Activated CD8-positive, alpha-beta memory T cell treated with anti-CD3 and anti-CD28 coated beads, Interleukin-2, amount 10 ng/mL, durations not matched to agents 7 days and 5 days (primary cell): ENCODE measurements around the gene LYPLAL1. TPM values are rescaled to one million over a fixed set of nuclear protein-coding genes. Genes with fewer than 3 reads are reported as not detected.
A peak's percentile ranks its signal among the peaks of the same experiment; 100 is the strongest.

Experiments used
- ATAC-seq: fragments of 150-1000 bp; cut with Tn5 transposase; one replicate; pipeline ENCODE4 v1.10.0; 2021; ENCODE audit warnings: moderate library complexity
- CTCF ChIA-PET: fragments of 350-600 bp; sonication (Branson Sonifier 250); formaldehyde crosslinking; loops from one replicate; lab custom pipeline; 2021; ENCODE audit warnings: antibody characterized with exemption; lab: Charles Lee
- DNase-seq: peaks from one replicate; pipeline ENCODE4 v3.0.0-alpha.2; 2020
- H3K27ac Mint-ChIP-seq: one replicate; pipeline ENCODE4 v1.8.0; 2021; ENCODE audit warnings: mild to moderate bottlenecking, mixed read lengths
- H3K27me3 Mint-ChIP-seq: one replicate; pipeline ENCODE4 v1.8.0; 2021; ENCODE audit warnings: mixed read lengths
- H3K36me3 Mint-ChIP-seq: one replicate; pipeline ENCODE4 v1.8.0; 2021; ENCODE audit warnings: mild to moderate bottlenecking, mixed read lengths
- H3K4me1 Mint-ChIP-seq: one replicate; pipeline ENCODE4 v1.8.0; 2021; ENCODE audit warnings: mixed read lengths
- H3K4me3 Mint-ChIP-seq: one replicate; pipeline ENCODE4 v1.8.0; 2021; ENCODE audit warnings: mild to moderate bottlenecking, moderate library complexity, mixed read lengths
- H3K9me3 Mint-ChIP-seq: one replicate; pipeline ENCODE4 v1.8.0; 2022; ENCODE audit warnings: low read depth, mixed read lengths
- total RNA-seq, 2 experiments: library from RNA; stranded (reverse); gene quantifications; one replicate each; pipeline ENCODE4 v1.2.3, GENCODE V29; 2021

The LYPLAL1 gene
- total RNA-seq, 2 experiments from 2014 or later: 16.7 to 17.7 TPM

- Mint-ChIP-seq H3K9me3 (no peaks in the 10 kb centered on the region), H3K27ac (no peak overlapping the region), H3K4me3 (no peak overlapping the region), H3K36me3 (no peaks in the 10 kb centered on the region), H3K27me3 (peaks cover 3% of the 10 kb centered on the region), H3K4me1 (no peaks in the 10 kb centered on the region)
- ATAC-seq (no peak), DNase-seq (no peak)
- CTCF ChIA-PET: no interaction called here
Observed at GRCh38 chr1:219149953-219150352, 23.7 kb upstream of the LYPLAL1 start.

- Mint-ChIP-seq H3K4me3 (no peak overlapping the region), H3K27me3 (peaks cover 3% of the 10 kb centered on the region), H3K36me3 (no peaks in the 10 kb centered on the region), H3K27ac (no peak overlapping the region), H3K9me3 (no peaks in the 10 kb centered on the region), H3K4me1 (no peaks in the 10 kb centered on the region)
- ATAC-seq (no peak), DNase-seq (no peak)
- CTCF ChIA-PET: no interaction called here
Observed at GRCh38 chr1:219150913-219151312, 22.8 kb upstream of the LYPLAL1 start.

DNA sequence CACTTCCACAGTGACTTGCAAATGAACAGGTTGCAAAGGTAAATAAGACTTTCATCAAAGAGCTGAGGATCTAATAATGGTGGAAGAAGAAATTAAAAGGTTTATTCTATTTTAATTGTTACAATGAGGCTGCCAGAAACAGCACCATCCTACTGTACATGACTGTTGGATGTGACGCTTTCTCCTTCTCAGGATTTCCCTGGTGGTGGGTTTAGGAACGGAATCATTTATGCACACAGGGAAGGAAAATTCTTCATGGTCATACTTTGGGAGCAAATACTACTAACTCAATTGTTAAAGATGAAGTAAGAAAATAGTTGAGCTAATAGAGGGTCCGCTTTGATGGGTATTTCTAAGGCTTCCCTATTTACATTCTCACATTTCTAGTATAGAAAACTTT is 22.2 kb upstream of the LYPLAL1 start:
- DNase-seq: no peak
- no peaks in the 10 kb centered on the region for H3K36me3 Mint-ChIP-seq
- peaks cover 3% of the 10 kb centered on the region for H3K27me3 Mint-ChIP-seq
- CTCF ChIA-PET: no interaction called here
- H3K4me3 Mint-ChIP-seq: no peak overlapping the region
- no peak for ATAC-seq
- H3K27ac Mint-ChIP-seq: no peak overlapping the region
- no peaks in the 10 kb centered on the region for H3K4me1 Mint-ChIP-seq
- H3K9me3 Mint-ChIP-seq: no peaks in the 10 kb centered on the region

GRCh38 chr1:219152751-219153150 is 20.9 kb upstream of the LYPLAL1 start:
- CTCF ChIA-PET: no interaction called here
- ATAC-seq (no peak), DNase-seq (no peak)
- Mint-ChIP-seq H3K4me3 (no peak overlapping the region), H3K27me3 (peaks cover 3% of the 10 kb centered on the region), H3K9me3 (no peaks in the 10 kb centered on the region), H3K36me3 (no peaks in the 10 kb centered on the region), H3K27ac (no peak overlapping the region), H3K4me1 (no peaks in the 10 kb centered on the region)

DNA sequence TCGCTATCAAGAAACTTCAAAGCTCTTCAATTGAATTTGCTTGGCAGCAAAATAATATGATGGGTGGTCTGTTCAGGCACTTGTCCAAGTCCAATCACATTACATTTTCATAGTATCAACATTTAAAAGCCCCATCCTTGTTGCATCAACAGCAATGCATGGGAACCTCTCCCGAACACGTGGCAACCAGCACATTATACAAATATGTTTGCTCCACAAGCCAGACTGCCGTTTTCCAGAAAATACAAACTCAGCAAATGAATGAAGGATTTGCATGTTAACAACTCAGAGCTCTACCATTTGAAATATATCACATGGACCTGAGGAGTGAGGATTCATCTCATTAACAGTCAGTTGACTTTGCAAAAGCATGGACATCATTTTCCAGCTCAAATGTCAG is 20.0 kb upstream of the LYPLAL1 start:
- Mint-ChIP-seq H3K27me3 (peaks cover 3% of the 10 kb centered on the region), H3K9me3 (no peaks in the 10 kb centered on the region), H3K36me3 (no peaks in the 10 kb centered on the region), H3K27ac (no peak overlapping the region), H3K4me3 (no peak overlapping the region), H3K4me1 (no peaks in the 10 kb centered on the region)
- ATAC-seq (no peak), DNase-seq (no peak)
- CTCF ChIA-PET: no interaction called here

DNA sequence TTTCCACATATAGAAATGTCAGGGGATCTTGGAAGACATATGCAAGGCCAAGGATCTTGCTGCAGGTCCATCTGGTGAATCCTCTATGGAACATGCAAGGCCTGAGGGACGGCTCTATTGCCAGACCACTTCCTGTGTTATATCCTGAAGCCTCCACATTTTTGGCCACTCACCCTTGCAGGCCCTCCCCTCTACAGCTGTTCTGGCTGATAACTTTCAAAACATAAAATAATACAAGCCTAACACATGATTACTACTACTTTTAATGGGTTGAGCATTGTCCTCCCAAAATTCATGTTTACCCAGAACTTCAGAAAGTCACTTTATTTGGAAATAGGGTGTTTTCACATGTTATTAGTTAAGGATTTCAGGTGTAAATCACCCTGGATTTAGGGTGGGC is 18.5 kb upstream of the LYPLAL1 start:
- ATAC-seq: no peak
- CTCF ChIA-PET: no interaction called here

DNA sequence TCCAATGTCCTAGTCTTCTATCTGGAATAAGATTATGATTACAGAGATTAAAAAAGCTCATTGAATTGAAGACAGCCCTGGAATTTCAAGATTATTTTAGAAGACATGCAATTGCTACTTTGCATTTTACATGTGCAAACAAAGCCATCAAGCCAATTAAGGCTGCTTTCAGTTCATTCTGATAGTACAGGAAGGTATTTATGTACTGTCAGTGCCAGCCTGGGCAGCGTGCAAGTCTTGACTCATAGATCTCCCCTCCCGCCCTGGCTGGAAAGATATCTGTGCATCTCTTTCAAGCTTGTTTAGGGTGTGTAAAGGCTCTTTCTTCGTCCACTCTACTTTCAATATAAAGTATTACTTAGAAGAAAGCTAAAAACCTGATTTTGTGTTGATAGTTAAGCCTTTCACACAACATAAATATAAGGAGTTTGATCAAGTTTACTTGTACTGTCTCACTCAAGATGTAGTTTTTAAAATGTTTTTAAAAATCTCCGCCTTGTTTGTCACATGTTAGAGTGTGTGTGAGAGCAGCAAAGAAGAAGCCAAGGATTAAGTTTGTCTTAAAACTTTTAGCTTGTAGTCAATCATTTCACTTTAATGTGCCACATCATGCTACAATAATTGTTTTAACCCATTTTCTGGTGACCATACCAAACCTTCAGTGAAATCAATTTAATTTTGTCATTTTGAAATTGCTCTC is 13.6 kb upstream of the LYPLAL1 start:
- Mint-ChIP-seq H3K27ac (no peak overlapping the region), H3K4me1 (no peaks in the 10 kb centered on the region), H3K27me3 (peaks cover 14% of the 10 kb centered on the region), H3K4me3 (no peak overlapping the region), H3K36me3 (no peaks in the 10 kb centered on the region), H3K9me3 (no peaks in the 10 kb centered on the region)
- no peak for ATAC-seq
- CTCF ChIA-PET: no interaction called here
- DNase-seq: no peak

More for the DNA sequence above, 18.5 kb upstream of the LYPLAL1 start:
- Mint-ChIP-seq H3K27me3 (peaks cover 7% of the 10 kb centered on the region), H3K9me3 (no peaks in the 10 kb centered on the region), H3K4me3 (no peak overlapping the region), H3K36me3 (no peaks in the 10 kb centered on the region), H3K4me1 (no peaks in the 10 kb centered on the region), H3K27ac (no peak overlapping the region)
- no peak for DNase-seq

GRCh38 chr1:219160967-219161366 is 12.7 kb upstream of the LYPLAL1 start:
- Mint-ChIP-seq H3K27ac (no peak overlapping the region), H3K4me1 (no peaks in the 10 kb centered on the region), H3K36me3 (no peaks in the 10 kb centered on the region), H3K4me3 (no peak overlapping the region), H3K27me3 (peaks cover 14% of the 10 kb centered on the region), H3K9me3 (no peaks in the 10 kb centered on the region)
- DNase-seq: no peak
- CTCF ChIA-PET: interaction anchor here (0.9 kb wide), 1 partner anchor 214 kb away, joined by 4 read pairs; no protein-coding TSS in a partner anchor
- ATAC-seq: no peak

DNA sequence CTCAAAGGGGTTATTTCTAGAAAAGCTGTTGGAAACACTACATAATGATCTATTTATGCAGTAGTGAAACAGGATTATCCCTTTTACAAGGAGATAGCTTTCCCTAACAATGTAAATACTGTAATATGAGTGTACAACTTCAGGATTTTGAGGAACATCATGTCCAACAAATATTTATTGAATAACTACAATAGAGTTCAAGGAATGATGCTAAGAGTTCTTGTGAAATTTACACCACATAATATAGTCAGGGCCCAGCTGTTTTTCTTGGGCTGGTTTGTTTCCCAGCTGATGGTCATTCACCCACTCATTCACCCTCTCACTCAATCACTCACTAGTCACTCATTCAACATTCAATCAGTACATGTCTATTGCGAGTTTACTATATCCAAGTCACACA is 12.3 kb upstream of the LYPLAL1 start:
- H3K4me1 Mint-ChIP-seq: no peaks in the 10 kb centered on the region
- no peak for DNase-seq
- H3K27ac Mint-ChIP-seq: no peak overlapping the region
- no peaks in the 10 kb centered on the region for H3K9me3 Mint-ChIP-seq
- no peak overlapping the region for H3K4me3 Mint-ChIP-seq
- no peak for ATAC-seq
- no peaks in the 10 kb centered on the region for H3K36me3 Mint-ChIP-seq
- H3K27me3 Mint-ChIP-seq: peaks cover 14% of the 10 kb centered on the region
- CTCF ChIA-PET: interaction anchor here (0.9 kb wide), 1 partner anchor 214 kb away, joined by 4 read pairs; no protein-coding TSS in a partner anchor

- H3K27me3 Mint-ChIP-seq: peaks cover 14% of the 10 kb centered on the region
- DNase-seq (no peak), ATAC-seq (no peak)
- H3K27ac Mint-ChIP-seq: no peak overlapping the region
- H3K4me3 Mint-ChIP-seq: no peak overlapping the region
- H3K36me3 Mint-ChIP-seq: no peaks in the 10 kb centered on the region
- CTCF ChIA-PET: no interaction called here
- H3K9me3 Mint-ChIP-seq: no peaks in the 10 kb centered on the region
- H3K4me1 Mint-ChIP-seq: no peaks in the 10 kb centered on the region
Observed at GRCh38 chr1:219163401-219163954, 10.2 kb upstream of the LYPLAL1 start.

- ATAC-seq (no peak), DNase-seq (no peak)
- H3K9me3 Mint-ChIP-seq: no peaks in the 10 kb centered on the region
- H3K4me1 Mint-ChIP-seq: peaks cover 29% of the 10 kb centered on the region
- no peak overlapping the region for H3K27ac Mint-ChIP-seq
- H3K4me3 Mint-ChIP-seq: no peak overlapping the region
- CTCF ChIA-PET: no interaction called here
- H3K36me3 Mint-ChIP-seq: peaks cover 6% of the 10 kb centered on the region
- H3K27me3 Mint-ChIP-seq: no peaks in the 10 kb centered on the region
Observed at GRCh38 chr1:219171192-219171935, 2.3 kb upstream of the LYPLAL1 start.

GRCh38 chr1:219172821-219173220 is 857 bp upstream of the LYPLAL1 start:
- Mint-ChIP-seq H3K27ac (peak overlapping the region; percentile 17), H3K36me3 (peaks cover 7% of the 10 kb centered on the region), H3K9me3 (no peaks in the 10 kb centered on the region), H3K4me3 (peak overlapping the region; percentile 15), H3K4me1 (peaks cover 37% of the 10 kb centered on the region), H3K27me3 (no peaks in the 10 kb centered on the region)
- CTCF ChIA-PET: no interaction called here
- ATAC-seq: no peak
- DNase-seq: no peak

GRCh38 chr1:219173434-219173757 is 282 bp upstream of the LYPLAL1 start:
- no peak for DNase-seq
- Mint-ChIP-seq H3K27ac (peak overlapping the region; percentile 96), H3K4me1 (peaks cover 38% of the 10 kb centered on the region), H3K4me3 (peak overlapping the region; percentile 95), H3K9me3 (no peaks in the 10 kb centered on the region), H3K36me3 (peaks cover 7% of the 10 kb centered on the region), H3K27me3 (no peaks in the 10 kb centered on the region)
- CTCF ChIA-PET: interaction anchor here (0.6 to 1.8 kb wide), 4 partner anchors 14 to 889 kb away, joined by 3 to 4 read pairs (median 3); partner anchors contain the start of gene RRP15
- ATAC-seq: no peak
